Measurements from ENCODE around the gene OR52N2.

- TF ChIP-seq ZNF830 (tag by site-specific recombination; IDR thresholded peaks at IDR 0.05; ENCODE audit: low read depth) = no peak
- TF ChIP-seq YY1 (tag by site-specific recombination; IDR thresholded peaks at IDR 0.05) = no peak
- no peak for TF ChIP-seq ZNF530 (tag by site-specific recombination; IDR thresholded peaks at IDR 0.05; ENCODE audit: low read depth)
- TF ChIP-seq ZNF366 (tag by site-specific recombination; conservative IDR thresholded peaks at IDR 0.05) = no peak
- TF ChIP-seq ZNF560 (tag by site-specific recombination; IDR thresholded peaks at IDR 0.05; ENCODE audit: borderline replicate concordance) = no peak
- TF ChIP-seq, protein P1, sequence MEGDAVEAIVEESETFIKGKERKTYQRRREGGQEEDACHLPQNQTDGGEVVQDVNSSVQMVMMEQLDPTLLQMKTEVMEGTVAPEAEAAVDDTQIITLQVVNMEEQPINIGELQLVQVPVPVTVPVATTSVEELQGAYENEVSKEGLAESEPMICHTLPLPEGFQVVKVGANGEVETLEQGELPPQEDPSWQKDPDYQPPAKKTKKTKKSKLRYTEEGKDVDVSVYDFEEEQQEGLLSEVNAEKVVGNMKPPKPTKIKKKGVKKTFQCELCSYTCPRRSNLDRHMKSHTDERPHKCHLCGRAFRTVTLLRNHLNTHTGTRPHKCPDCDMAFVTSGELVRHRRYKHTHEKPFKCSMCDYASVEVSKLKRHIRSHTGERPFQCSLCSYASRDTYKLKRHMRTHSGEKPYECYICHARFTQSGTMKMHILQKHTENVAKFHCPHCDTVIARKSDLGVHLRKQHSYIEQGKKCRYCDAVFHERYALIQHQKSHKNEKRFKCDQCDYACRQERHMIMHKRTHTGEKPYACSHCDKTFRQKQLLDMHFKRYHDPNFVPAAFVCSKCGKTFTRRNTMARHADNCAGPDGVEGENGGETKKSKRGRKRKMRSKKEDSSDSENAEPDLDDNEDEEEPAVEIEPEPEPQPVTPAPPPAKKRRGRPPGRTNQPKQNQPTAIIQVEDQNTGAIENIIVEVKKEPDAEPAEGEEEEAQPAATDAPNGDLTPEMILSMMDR (tag by site-specific recombination; IDR thresholded peaks at IDR 0.05) = no peak
- TF ChIP-seq, protein P2, sequence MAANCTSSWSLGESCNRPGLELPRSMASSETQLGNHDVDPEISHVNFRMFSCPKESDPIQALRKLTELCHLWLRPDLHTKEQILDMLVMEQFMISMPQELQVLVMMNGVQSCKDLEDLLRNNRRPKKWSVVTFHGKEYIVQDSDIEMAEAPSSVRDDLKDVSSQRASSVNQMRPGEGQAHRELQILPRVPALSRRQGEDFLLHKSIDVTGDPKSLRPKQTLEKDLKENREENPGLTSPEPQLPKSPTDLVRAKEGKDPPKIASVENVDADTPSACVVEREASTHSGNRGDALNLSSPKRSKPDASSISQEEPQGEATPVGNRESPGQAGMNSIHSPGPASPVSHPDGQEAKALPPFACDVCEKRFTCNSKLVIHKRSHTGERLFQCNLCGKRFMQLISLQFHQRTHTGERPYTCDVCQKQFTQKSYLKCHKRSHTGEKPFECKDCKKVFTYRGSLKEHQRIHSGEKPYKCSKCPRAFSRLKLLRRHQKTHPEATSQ (tag by site-specific recombination; IDR thresholded peaks at IDR 0.05) = no peak
- TF ChIP-seq ZNF423 (tag by site-specific recombination; IDR thresholded peaks at IDR 0.05) = no peak
- TF ChIP-seq PATZ1 (tag by site-specific recombination; IDR thresholded peaks at IDR 0.05) = no peak
- no peak for TF ChIP-seq ZFP37 (tag by site-specific recombination; IDR thresholded peaks at IDR 0.05)
- no peak for TF ChIP-seq ZBTB48 (tag by site-specific recombination; IDR thresholded peaks at IDR 0.05)
- TF ChIP-seq ZNF639 (tag by site-specific recombination; IDR thresholded peaks at IDR 0.05) = no peak
- no peak for TF ChIP-seq ZBTB49 (tag by site-specific recombination; IDR thresholded peaks at IDR 0.05; ENCODE audit: low read depth)
Observed at GRCh38 chr11:5847711-5848110, 39.0 kb downstream of the OR52N2 start.
